Measurements from ENCODE around the gene PIN1.

DNA sequence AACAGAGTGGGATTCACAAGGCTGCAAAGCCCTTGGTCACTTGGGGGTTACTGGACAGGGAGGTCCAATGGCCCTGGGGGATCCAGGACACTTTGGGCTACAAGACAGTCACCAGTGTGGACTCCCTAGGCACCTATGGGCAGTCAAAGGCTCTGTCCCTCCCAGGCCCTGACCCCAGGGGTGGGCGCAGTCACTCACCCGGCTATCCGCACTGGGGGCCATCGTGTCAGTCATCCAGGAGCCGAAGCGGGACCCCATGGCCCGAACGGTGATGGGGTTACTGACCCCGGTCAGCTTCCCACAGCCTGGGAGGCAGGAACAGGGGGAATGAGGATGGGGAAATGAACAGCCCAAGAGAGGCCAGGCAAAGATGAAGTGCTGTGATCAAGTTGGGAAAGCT lies 21.5 kb downstream of the PIN1 start:
- TF ChIP-seq, protein P1, sequence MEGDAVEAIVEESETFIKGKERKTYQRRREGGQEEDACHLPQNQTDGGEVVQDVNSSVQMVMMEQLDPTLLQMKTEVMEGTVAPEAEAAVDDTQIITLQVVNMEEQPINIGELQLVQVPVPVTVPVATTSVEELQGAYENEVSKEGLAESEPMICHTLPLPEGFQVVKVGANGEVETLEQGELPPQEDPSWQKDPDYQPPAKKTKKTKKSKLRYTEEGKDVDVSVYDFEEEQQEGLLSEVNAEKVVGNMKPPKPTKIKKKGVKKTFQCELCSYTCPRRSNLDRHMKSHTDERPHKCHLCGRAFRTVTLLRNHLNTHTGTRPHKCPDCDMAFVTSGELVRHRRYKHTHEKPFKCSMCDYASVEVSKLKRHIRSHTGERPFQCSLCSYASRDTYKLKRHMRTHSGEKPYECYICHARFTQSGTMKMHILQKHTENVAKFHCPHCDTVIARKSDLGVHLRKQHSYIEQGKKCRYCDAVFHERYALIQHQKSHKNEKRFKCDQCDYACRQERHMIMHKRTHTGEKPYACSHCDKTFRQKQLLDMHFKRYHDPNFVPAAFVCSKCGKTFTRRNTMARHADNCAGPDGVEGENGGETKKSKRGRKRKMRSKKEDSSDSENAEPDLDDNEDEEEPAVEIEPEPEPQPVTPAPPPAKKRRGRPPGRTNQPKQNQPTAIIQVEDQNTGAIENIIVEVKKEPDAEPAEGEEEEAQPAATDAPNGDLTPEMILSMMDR (IDR thresholded peaks at IDR 0.05): no peak
- TF ChIP-seq POLR2A (IDR thresholded peaks at IDR 0.05): no peak
